ENCODE measurements around the gene TIAM2.

DNA sequence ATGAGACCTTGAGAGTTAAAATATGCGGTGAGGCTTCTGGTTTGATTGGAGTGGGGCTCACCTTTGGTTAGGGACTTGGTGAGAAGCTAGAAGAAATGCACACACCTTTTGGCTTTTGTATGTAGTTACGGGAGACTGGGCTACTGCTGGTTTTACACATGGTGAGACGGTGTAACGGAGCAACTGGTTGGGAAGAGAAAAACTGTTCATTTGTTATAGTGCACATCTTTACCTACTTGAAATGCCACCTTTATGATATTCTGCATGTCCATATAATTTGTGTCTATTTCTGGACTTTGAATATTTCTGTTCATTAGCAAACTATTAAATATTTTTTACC is 31.6 kb downstream of the TIAM2 start:
- TF ChIP-seq, protein P1, sequence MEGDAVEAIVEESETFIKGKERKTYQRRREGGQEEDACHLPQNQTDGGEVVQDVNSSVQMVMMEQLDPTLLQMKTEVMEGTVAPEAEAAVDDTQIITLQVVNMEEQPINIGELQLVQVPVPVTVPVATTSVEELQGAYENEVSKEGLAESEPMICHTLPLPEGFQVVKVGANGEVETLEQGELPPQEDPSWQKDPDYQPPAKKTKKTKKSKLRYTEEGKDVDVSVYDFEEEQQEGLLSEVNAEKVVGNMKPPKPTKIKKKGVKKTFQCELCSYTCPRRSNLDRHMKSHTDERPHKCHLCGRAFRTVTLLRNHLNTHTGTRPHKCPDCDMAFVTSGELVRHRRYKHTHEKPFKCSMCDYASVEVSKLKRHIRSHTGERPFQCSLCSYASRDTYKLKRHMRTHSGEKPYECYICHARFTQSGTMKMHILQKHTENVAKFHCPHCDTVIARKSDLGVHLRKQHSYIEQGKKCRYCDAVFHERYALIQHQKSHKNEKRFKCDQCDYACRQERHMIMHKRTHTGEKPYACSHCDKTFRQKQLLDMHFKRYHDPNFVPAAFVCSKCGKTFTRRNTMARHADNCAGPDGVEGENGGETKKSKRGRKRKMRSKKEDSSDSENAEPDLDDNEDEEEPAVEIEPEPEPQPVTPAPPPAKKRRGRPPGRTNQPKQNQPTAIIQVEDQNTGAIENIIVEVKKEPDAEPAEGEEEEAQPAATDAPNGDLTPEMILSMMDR (conservative IDR thresholded peaks at IDR 0.05; ENCODE audit: low read depth, low read length), result no peak
- no peak for TF ChIP-seq EZH2 (IDR thresholded peaks at IDR 0.05; ENCODE audit: borderline replicate concordance, low read depth, low read length, poor library complexity, severe bottlenecking)

Data from A673 (cell line).